ENCODE measurements around the gene DMD. TPM values are rescaled to one million over a fixed set of nuclear protein-coding genes. Genes with fewer than 3 reads are reported as not detected.

Gene DMD
- total and polyA plus RNA-seq, 2 of the 8 experiments (the other 6 are each of a cell fraction or from before 2014, with no cell fraction given) = 4.8 to 7.4 TPM

DNA sequence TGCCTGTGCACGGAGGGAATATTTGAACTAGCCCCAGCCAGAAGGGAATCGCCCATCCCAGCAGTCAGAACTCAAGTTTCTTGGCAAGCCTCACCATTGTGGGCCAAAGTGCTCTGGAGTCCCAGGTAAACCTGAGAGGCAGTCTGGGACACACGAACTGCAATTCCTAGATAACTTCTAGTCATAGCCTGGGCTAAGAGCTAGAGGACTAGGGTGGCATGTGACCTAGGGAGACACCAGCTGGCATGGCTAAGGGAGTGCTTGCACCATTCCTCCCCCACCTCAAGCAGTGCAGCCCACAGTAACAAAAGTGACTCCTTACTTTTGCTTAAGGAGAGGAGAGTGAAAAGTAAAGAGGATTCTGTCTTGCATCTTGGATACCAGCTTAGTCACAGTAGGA lies 935.2 kb downstream of the DMD start:
- no peak for TF ChIP-seq SP2 (IDR thresholded peaks at IDR 0.05; ENCODE audit: low read length)
- TF ChIP-seq, protein P1, sequence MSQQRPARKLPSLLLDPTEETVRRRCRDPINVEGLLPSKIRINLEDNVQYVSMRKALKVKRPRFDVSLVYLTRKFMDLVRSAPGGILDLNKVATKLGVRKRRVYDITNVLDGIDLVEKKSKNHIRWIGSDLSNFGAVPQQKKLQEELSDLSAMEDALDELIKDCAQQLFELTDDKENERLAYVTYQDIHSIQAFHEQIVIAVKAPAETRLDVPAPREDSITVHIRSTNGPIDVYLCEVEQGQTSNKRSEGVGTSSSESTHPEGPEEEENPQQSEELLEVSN (IDR thresholded peaks at IDR 0.05) = no peak
- TF ChIP-seq SP1 (IDR thresholded peaks at IDR 0.05; ENCODE audit: low read depth, low read length) = no peak
- TF ChIP-seq KDM4A (IDR thresholded peaks at IDR 0.05; ENCODE audit: low read depth, low read length, severe bottlenecking) = no peak
- TF ChIP-seq EZH2 (IDR thresholded peaks at IDR 0.05; ENCODE audit: low read depth, low read length, severe bottlenecking) = no peak
- Histone ChIP-seq H3K36me3 (ENCODE audit: control insufficient read depth in 2 of 4, insufficient read depth in 4 of 4, low read length in 3 of 4) (no peaks in the 10 kb centered on the region), H3K23me2 (ENCODE audit: low read depth, low read length) (no peaks in the 10 kb centered on the region), H2BK15ac (ENCODE audit: low read length) (no peak overlapping the region), H3K4me2 (ENCODE audit: insufficient read depth in 1 of 2, low read depth in 2 of 2, low read length in 2 of 2) (no peak overlapping the region), H2BK5ac (ENCODE audit: low read depth, low read length) (no peak overlapping the region), H3K18ac (ENCODE audit: extremely low read depth, low read length) (no peak overlapping the region), H3K27ac (ENCODE audit: low read depth, low read length) (no peak overlapping the region), H4K91ac (replicated peaks; ENCODE audit: insufficient read length, low read length) (no peak overlapping the region), H3K23ac (ENCODE audit: insufficient read length) (no peak overlapping the region), H3K14ac (ENCODE audit: insufficient read length) (no peak overlapping the region), H2BK120ac (replicated peaks; ENCODE audit: low read depth, low read length) (no peak overlapping the region), H2AFZ (ENCODE audit: low read length) (no peak overlapping the region), H4K20me1 (replicated peaks in 1 of 2; ENCODE audit: control insufficient read depth in 1 of 2, insufficient read depth in 2 of 2, low read length in 2 of 2) (no peaks in the 10 kb centered on the region), H3K9me3 (ENCODE audit: insufficient read depth in 2 of 2, low read depth in 1 of 2, low read length in 1 of 2) (no peaks in the 10 kb centered on the region), H3K4me3 (ENCODE audit: extremely low read depth in 1 of 4, insufficient read depth in 2 of 4, low read depth in 3 of 4, low read length in 4 of 4) (no peak overlapping the region), H4K5ac (ENCODE audit: insufficient read length, low read depth, low read length) (no peak overlapping the region), H3K4ac (replicated peaks; ENCODE audit: insufficient read length, low read depth, low read length) (no peak overlapping the region), H3K27me3 (replicated peaks in 1 of 4; ENCODE audit: control insufficient read depth in 3 of 4, extremely low read depth in 1 of 4, insufficient read depth in 3 of 4, low read length in 3 of 4) (no peaks in the 10 kb centered on the region), H3K79me2 (ENCODE audit: control insufficient read depth in 1 of 2, insufficient read depth in 2 of 2, low read length in 2 of 2) (no peaks in the 10 kb centered on the region), H2AK5ac (ENCODE audit: low read depth, low read length) (no peak overlapping the region), H3K56ac (replicated peaks; ENCODE audit: insufficient read length, low read depth, low read length) (no peak overlapping the region), H3K4me1 (replicated peaks in 1 of 4; ENCODE audit: control insufficient read depth in 3 of 4, insufficient read depth in 4 of 4, low read length in 3 of 4) (no peaks in the 10 kb centered on the region), H3K79me1 (ENCODE audit: low read depth, low read length) (no peaks in the 10 kb centered on the region), H4K8ac (ENCODE audit: extremely low read depth, insufficient read depth, low read length) (no peak overlapping the region), H2BK12ac (ENCODE audit: low read depth, low read length) (no peak overlapping the region), H3K9ac (replicated peaks in 1 of 4; ENCODE audit: extremely low read depth in 1 of 4, low read depth in 3 of 4, low read length in 3 of 4) (no peak overlapping the region), H2BK20ac (ENCODE audit: low read length) (no peak overlapping the region)
- no peak for DNase-seq (ENCODE audit: low read depth in 1 of 2, low spot score in 2 of 2)
- WGBS, 2 experiments (ENCODE audit: extremely low coverage in 1 of 2, insufficient coverage in 1 of 2, insufficient read length in 1 of 2, insufficient replicate concordance in 2 of 2, low coverage in 1 of 2, low lambda C conversion rate in 2 of 2, missing lambda C conversion rate in 1 of 2) = 87% methylated on average over 3 of the region's 3 CpGs; no CpG with 5 or more reads in 1 of the 2 experiments
- ChIA-PET CTCF (ENCODE audit: partially characterized antibody) (no interaction called here), POLR2A (ENCODE audit: partially characterized antibody) (no interaction called here)
- FAIRE-seq = no peak

Measured in H1 (cell line).